K562 (cell line): ENCODE measurements around the gene FYB1. TPM values are rescaled to one million over a fixed set of nuclear protein-coding genes. Genes with fewer than 3 reads are reported as not detected.

ENCODE experiments used
- CREB3 ChIP-seq: fragments of 450-650 bp; conservative IDR thresholded peaks from 2 replicates; pipeline ENCODE4 v1.6.1; 2016; ENCODE audit warnings: missing genetic modification characterization, low read depth, mild to moderate bottlenecking, missing compliant biosample characterization, moderate library complexity
- E2F8 ChIP-seq: fragments of 450-650 bp; IDR thresholded peaks from 2 replicates; pipeline ENCODE4 v1.7.1; 2018; ENCODE audit warnings: mild to moderate bottlenecking, low read depth; ENCODE audit not compliant: partially characterized antibody
- HMGXB4 ChIP-seq: sonication (generic); formaldehyde crosslinking; IDR thresholded peaks from 2 replicates; pipeline ENCODE4 v1.8.1; 2023; ENCODE audit warnings: mild to moderate bottlenecking, missing genetic modification reagents
- RAD51 ChIP-seq: fragments of 450-650 bp; IDR thresholded peaks from 2 replicates; pipeline ENCODE4 v1.7.1; 2016; ENCODE audit warnings: low read depth, mild to moderate bottlenecking, borderline replicate concordance
- ZBTB43 ChIP-seq: sonication (generic); formaldehyde crosslinking; IDR thresholded peaks from 2 replicates; pipeline ENCODE4 v1.8.0; 2023; ENCODE audit warnings: mild to moderate bottlenecking, missing genetic modification reagents
- ZNF217 ChIP-seq: sonication (generic); formaldehyde crosslinking; IDR thresholded peaks from 2 replicates; pipeline ENCODE4 v1.8.0; 2022; ENCODE audit warnings: mild to moderate bottlenecking, missing genetic modification reagents
- ZNF407 ChIP-seq: fragments of 450-650 bp; IDR thresholded peaks from 2 replicates; pipeline ENCODE4 v1.6.1; 2016; ENCODE audit warnings: low read depth
- polyA plus RNA-seq, 8 experiments: library from polyadenylated mRNA; depleted of rRNA in 4 of 8; stranded (reverse) in 5 of 8; unstranded in 3 of 8; fragments of >200 nt; fragmentation: Nextera tagmentation in 2 of 8; fragmentation: Illumina TruSeq in 1 of 8; extraction: Ambion mirVana in 2 of 8; extraction: Trizol in 1 of 8; gene quantifications; 2 replicates each; pipeline versions ENCODE4 v1.2.1 to v1.2.3, GENCODE V29; 2011 to 2014; ENCODE audit warnings: inconsistent platforms in 1 of 8, missing spikeins in 1 of 8
- total RNA-seq, 7 experiments: library from RNA; depleted of rRNA in 6 of 7; stranded (reverse); fragments of >200 nt in 6 of 7; fragmentation: Illumina TruSeq in 2 of 7; extraction: Trizol in 2 of 7; gene quantifications; 2 replicates each; pipeline versions ENCODE4 v1.2.1 to v1.2.3, GENCODE V29; 2011 to 2021; ENCODE audit warnings: low replicate concordance in 1 of 7

FYB1 gene
- total and polyA plus RNA-seq, 9 of the 15 experiments (the other 6 are each of a cell fraction or from before 2014, with no cell fraction given) = 4.7 to 31.5 (median 9.7) TPM

- TF ChIP-seq HMGXB4 (CRISPR knock-in tag) (no peak), ZNF407 (no peak), RAD51 (no peak), E2F8 (no peak), ZBTB43 (no peak), CREB3 (tag) (no peak), ZNF217 (CRISPR knock-in tag) (no peak)
Observed at GRCh38 chr5:39169081-39169480, 50.3 kb downstream of the FYB1 start (continued).
